22Rv1 (cell line): ENCODE data around the gene CLECL1.
"Not testable (repeated sequence)": the region's sequence is repeated elsewhere in the genome, so short reads cannot be mapped to it uniquely, and the experiment has no call there.

Source experiments
- CTCF ChIP-seq: fragments of 450-650 bp; IDR thresholded peaks from 2 replicates; pipeline ENCODE4 v1.5.1; 2017; ENCODE audit warnings: mild to moderate bottlenecking
- ZFX ChIP-seq: fragments of 450-650 bp; IDR thresholded peaks from 2 replicates; pipeline ENCODE4 v1.6.1; 2017; ENCODE audit warnings: antibody characterized with exemption, borderline replicate concordance

GRCh38 chr12:9685366-9685765, 47.5 kb downstream of the CLECL1 start:
- TF ChIP-seq CTCF, ZFX: not testable (repeated sequence)
